EH (cell line): Measurements from ENCODE around the gene GNG4.
"Not testable (repeated sequence)": the region's sequence is repeated elsewhere in the genome, so short reads cannot be mapped to it uniquely, and the experiment has no call there.

ENCODE experiments used
- DNase-seq: peaks from one replicate; pipeline ENCODE4 v3.0.0-alpha.2; 2015; ENCODE audit warnings: low read depth

GNG4 gene

GRCh38 chr1:235582130-235582529 lies 67.5 kb downstream of the GNG4 start:
- DNase-seq, result no peak

DNA sequence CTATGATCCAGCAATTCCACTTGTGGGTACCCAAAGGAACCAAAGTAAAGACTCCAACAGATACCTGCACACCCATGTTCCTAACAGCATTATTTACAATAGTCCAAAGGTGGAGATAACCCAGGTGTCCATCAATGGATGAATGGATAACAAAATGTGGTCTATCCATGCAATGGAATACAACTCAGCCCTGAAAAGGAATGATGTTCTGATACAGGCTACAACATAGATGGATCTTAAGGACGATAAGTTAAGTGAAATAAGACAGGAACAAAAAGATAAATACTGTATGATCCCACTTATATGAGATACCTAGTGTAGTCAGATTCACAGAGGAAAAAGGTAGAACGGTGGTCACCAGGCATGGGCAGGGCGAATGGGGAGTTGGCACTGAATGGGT lies 69.7 kb downstream of the GNG4 start:
- no peak for DNase-seq

DNA sequence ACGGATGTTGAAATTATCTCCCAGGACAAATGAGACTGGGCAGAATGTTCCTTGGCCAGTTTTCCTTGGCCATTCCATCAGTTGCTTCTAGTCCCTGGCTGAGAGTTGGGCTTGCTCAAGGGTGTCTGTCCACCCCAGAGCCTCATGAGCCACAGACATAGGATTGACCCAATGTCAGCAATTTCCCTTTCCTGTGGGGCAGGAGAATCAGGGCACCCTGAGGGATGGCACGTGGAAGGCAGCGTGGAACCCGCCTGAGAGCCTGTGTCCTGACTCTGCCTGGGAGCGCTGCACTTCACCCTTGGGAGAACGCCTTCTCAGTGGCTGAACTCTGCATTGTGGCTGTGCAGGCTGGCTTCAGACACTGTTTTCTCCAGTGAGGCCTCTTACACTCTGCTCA lies 74.0 kb downstream of the GNG4 start:
- DNase-seq, result no peak

DNA sequence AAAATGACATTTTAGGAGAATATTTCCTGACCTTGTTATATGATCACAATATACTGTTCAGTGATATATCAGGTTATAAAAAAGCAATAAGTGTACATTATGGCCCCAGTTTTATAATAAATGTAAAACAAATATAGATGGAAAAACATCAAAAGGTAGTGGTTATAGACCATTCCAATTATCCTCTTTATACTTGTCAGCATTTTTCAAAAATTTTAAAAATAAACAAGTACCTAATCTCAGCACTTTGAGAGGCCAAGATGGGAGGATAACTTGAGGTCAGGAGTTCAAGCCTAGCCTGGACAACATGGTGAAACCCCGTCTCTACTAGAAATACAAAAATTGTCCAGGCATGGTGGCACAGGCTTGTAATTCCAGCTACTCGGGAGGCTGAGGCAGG lies 75.7 kb downstream of the GNG4 start:
- DNase-seq, result no peak

GRCh38 chr1:235572971-235573370 lies 76.6 kb downstream of the GNG4 start:
- not testable (repeated sequence) for DNase-seq

DNA sequence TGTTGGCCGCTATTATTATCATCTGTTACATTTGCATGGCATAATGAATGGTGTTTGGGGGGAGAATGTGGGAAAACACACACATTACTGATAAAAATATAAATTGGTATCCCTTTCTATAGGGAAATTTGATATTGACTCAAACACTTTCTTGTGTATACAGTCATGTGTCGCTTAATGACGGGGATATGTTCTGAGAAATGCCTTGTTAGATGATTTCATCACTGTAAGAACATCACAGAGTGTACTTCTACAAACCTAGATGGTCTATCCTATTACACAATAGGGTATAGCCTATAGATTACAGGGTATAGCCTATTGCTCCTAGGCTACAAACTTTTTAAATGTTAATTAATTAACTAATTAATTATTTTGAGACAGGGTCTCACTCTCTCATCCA lies 78.1 kb downstream of the GNG4 start:
- DNase-seq, result no peak

DNA sequence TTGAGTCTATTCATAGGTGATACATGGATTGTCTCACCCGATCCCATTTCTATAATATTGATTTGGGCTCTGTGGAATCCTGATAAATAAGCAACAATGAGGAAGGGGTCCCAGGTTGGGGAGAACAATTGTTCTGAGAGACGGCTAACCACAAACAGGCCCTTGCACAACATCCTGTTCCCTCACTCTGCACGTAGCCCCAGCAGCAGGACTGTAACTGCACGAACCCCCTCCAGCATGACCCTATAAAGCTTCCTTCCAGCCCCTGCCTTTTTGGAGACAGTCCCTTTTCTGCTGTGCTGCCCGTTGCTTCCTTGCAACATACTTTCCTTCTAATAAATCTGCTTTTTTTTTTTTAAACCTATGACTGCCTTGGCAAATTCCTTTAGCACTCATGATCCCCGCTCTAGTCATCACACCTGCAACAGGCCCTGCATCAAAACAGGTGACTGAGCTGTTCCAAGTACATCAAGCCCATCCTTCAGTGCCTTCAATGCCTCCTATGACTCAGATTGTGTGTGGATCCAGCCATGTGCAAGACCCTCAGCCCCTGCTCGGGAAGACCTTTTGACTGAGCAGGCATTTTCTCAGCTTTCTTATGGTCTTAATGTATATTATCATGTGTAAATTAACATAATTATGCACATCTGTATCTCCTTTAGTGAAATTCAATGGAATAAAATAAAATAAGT lies 81.6 kb downstream of the GNG4 start:
- DNase-seq, result no peak

DNA sequence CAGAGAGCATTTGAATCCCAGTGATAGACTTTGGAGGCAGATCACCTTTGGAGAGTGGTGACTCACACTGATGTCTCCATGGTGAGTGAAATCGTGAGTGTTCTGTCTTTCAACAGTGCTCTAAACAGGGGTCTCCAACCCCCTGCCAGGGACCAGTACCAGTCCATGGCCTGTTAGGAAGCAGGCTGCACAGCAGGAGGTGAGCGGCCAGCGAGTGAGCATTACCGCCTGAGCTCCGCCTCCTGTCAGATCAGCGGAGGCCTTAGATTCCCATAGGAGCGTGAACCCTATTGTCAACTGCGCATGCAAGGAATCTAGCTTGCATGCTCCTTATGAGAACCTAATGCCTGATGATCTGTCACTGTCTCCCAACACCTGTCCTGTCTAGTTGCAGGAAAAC lies 83.5 kb downstream of the GNG4 start:
- no peak for DNase-seq

- no peak for DNase-seq
Measured at GRCh38 chr1:235563513-235564061, 86.0 kb downstream of the GNG4 start.

DNA sequence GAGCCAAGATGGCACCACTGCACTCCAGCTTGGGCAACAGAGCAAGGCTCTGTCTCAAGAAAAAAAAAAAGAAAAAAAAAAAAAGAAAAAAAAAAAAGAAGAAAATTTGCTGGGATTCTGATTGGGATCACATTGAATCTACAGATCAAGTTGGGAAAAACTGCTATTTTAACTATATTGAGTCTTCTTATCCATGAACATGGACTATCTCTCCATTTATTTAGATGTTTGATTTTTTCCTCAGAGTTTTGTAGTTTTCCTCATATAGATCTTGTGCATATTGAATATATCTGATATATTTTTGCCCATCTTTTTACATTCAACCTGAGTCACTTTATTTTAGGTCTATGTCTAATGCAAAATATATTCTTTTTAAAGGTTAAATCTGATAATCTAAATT lies 87.0 kb downstream of the GNG4 start:
- DNase-seq, result no peak

DNA sequence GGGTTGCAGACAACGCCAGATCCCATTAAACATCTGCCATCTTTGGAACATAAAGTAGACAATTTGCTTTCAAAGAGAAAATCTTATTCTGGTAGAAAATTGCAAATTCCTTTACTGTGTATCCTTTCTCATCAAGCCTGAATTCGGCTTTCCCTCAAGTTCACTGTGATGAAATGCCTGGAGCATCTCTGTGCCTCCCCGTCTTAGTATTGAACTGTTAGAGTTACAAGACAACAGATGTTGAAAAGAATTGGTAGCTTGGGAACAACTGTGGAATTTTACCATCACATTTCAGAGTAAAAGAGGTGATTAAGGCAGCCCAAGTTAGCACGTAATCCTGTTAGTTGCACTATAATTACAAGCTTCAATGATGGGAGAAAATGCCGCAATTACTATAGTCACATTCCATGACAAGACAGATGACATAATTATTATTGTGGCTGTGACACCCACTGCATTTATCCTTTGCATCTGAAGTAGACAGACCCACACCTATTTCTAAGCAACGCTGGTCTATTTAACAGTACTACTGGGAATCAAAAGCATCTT lies 90.9 kb downstream of the GNG4 start:
- DNase-seq, result no peak

- no peak for DNase-seq
Measured at GRCh38 chr1:235557495-235557894, 92.1 kb downstream of the GNG4 start.

DNA sequence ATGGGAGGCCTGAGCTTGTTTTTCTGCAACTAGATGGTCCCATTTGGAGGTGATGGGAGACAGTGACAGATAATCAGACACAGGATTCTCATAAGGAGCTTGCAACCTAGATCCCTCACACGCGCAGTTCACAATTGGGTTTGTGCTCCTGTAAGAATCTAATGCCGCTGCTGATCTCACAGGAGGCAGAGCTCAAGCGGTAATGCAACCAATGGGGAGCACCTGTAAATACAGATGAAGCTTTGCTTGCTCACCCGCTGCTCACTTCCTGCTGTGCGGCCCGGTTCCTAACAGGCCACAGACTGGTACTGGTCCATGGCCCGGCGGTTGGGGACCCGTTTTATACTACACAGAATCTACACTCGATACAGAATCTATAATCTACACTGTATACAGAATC lies 92.8 kb downstream of the GNG4 start:
- DNase-seq, result no peak

DNA sequence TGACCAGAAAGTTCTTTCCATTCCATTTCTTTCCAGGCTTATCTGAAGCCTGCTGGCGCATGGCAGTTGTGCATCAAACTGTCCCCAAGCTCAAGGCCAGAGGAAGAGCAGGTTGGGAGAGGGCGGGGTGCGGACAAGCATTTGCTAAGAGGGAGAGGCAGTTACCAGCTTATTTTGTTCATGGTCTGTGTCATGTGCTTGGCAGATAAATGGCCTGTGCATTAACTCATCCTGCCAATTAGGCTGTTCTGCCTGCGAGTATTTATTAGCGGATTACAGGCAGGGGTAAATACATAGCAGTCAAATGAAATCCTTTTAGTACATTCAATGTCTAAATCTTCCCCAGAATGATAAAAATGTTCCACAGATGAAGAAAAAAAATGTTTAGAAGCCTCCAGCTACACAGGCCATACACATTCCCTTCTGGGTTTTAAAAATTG lies 96.5 kb downstream of the GNG4 start:
- peak; percentile 9 for DNase-seq

- DNase-seq, result no peak
Measured at GRCh38 chr1:235552146-235552716, 97.4 kb downstream of the GNG4 start.

- no peak for DNase-seq
Measured at GRCh38 chr1:235549351-235550139, 100.0 kb downstream of the GNG4 start.

- DNase-seq, result not testable (repeated sequence)
Measured at GRCh38 chr1:235546369-235547155, 103.0 kb downstream of the GNG4 start.

DNA sequence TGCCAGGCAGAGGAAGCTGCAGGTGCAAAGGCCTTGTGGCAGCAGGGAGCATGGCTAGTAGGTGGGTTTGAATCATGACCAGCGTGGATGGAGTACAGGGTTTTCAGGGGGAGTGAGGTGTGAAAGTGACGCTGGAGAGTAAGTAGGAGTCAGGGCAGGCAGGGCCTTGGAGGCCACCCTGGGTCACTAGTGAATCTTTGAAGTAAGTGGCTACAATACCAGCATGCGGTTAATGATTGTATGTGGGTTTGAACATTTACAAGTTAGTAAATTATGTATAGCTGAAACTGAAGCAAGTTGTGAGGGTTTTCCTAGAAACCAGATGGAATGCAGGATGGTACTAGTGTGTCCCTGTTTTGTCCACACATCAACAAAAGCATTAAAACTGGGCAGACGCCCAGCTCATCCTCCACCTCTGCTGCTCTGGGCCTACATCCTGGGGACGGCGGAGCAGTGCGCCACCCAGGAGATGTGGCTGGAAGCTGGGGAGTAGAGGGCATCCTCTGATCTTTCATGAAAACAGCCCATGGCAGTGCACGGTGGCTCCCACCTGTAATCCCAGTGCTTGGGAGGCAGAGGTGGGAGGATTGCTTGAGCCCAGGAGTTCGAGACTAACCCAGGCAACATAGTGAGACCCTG lies 104.2 kb downstream of the GNG4 start:
- no peak for DNase-seq

- not testable (repeated sequence) for DNase-seq
Measured at GRCh38 chr1:235542845-235543244, 106.7 kb downstream of the GNG4 start.

- no peak for DNase-seq
Measured at GRCh38 chr1:235533476-235534168, 116.0 kb downstream of the GNG4 start.

GRCh38 chr1:235532360-235532759 lies 117.2 kb downstream of the GNG4 start:
- DNase-seq, result peak; percentile 82
